Measurements from ENCODE around the gene DCLK1.

- TF ChIP-seq CTCF (IDR thresholded peaks at IDR 0.05) = no peak
- TF ChIP-seq REST (IDR thresholded peaks at IDR 0.05; ENCODE audit: insufficient read depth in 1 of 2, low read depth in 2 of 2, low read length in 1 of 2) = no peak
Observed at GRCh38 chr13:36126491-36126890, 4.7 kb downstream of the DCLK1 start.
